Common myeloid progenitor, CD34-positive (primary cell): Measurements from ENCODE around the gene SMARCC1.

ENCODE experiments used
- CTCF ChIA-PET: fragments of 350-600 bp; sonication (Branson Sonifier 250); formaldehyde crosslinking; loops from one replicate; lab custom pipeline; 2021; ENCODE audit warnings: antibody characterized with exemption; lab: Charles Lee
- POLR2A ChIA-PET: fragments of 350-600 bp; sonication (Branson Sonifier 250); formaldehyde crosslinking; loops from one replicate; lab custom pipeline; 2021; ENCODE audit warnings: antibody characterized with exemption; lab: Charles Lee
- DNase-seq, 3 donors: peaks; one replicate each; pipeline versions ENCODE4 v3.0.0 to v3.0.0-alpha.2; 2013
- H3K27ac ChIP-seq, 2 experiments: 1 replicate in 1 of 2; 2 replicates in 1 of 2; pipeline ENCODE4 v1.7.0; 2013; ENCODE audit warnings: inconsistent platforms in 2 of 2, low read length in 2 of 2, mild to moderate bottlenecking in 2 of 2, low read depth in 1 of 2, moderate library complexity in 1 of 2; ENCODE audit not compliant: severe bottlenecking in 2 of 2, insufficient read depth in 1 of 2, poor library complexity in 1 of 2
- H3K27me3 ChIP-seq, 5 experiments: replicated peaks in 2 of 5; 1 replicate in 3 of 5; 2 replicates in 2 of 5; pipeline versions ENCODE4 v1.6.1 to v1.7.0; 2013; ENCODE audit warnings: low read length in 4 of 5, mild to moderate bottlenecking in 2 of 5, moderate library complexity in 2 of 5, inconsistent platforms in 1 of 5; ENCODE audit not compliant: insufficient read depth in 5 of 5, control insufficient read depth in 4 of 5
- H3K36me3 ChIP-seq, 4 experiments: 1 replicate in 2 of 4; 2 replicates in 2 of 4; pipeline versions ENCODE4 v1.6.1 to v1.7.0; 2013; ENCODE audit warnings: low read length in 3 of 4, control low read depth in 1 of 4, mild to moderate bottlenecking in 1 of 4; ENCODE audit not compliant: control insufficient read depth in 4 of 4, insufficient read depth in 4 of 4
- H3K4me1 ChIP-seq, 4 experiments: 1 replicate in 3 of 4; 2 replicates in 1 of 4; pipeline versions ENCODE4 v1.6.1 to v1.7.1; 2013; ENCODE audit warnings: low read length in 3 of 4, mild to moderate bottlenecking in 3 of 4, control low read depth in 1 of 4, inconsistent platforms in 1 of 4, moderate library complexity in 1 of 4; ENCODE audit not compliant: control insufficient read depth in 4 of 4, insufficient read depth in 4 of 4; ENCODE audit errors: control extremely low read depth in 1 of 4
- H3K4me3 ChIP-seq, 7 experiments: 1 replicate in 4 of 7; 2 replicates in 3 of 7; pipeline versions ENCODE4 v1.5.1 to v1.7.0; 2013; ENCODE audit warnings: mild to moderate bottlenecking in 7 of 7, low read length in 6 of 7, moderate library complexity in 6 of 7, inconsistent platforms in 2 of 7, low read depth in 2 of 7, control low read depth in 1 of 7; ENCODE audit not compliant: insufficient read depth in 4 of 7, control insufficient read depth in 1 of 7; ENCODE audit errors: extremely low read depth in 1 of 7
- H3K9me3 ChIP-seq, 5 experiments: 1 replicate in 4 of 5; 2 replicates in 1 of 5; pipeline versions ENCODE4 v1.6.1 to v1.7.1; 2013; ENCODE audit warnings: low read length in 4 of 5, mild to moderate bottlenecking in 2 of 5, inconsistent platforms in 1 of 5, low read depth in 1 of 5, moderate library complexity in 1 of 5; ENCODE audit not compliant: control insufficient read depth in 4 of 5, insufficient read depth in 2 of 5; ENCODE audit errors: control extremely low read depth in 1 of 5
- WGBS: methylation state at CpG from one replicate; pipeline ENCODE4 v1.1.5; 2013; ENCODE audit not compliant: insufficient coverage; 5-methylcytosine and 5-hydroxymethylcytosine counted together

SMARCC1 gene

DNA sequence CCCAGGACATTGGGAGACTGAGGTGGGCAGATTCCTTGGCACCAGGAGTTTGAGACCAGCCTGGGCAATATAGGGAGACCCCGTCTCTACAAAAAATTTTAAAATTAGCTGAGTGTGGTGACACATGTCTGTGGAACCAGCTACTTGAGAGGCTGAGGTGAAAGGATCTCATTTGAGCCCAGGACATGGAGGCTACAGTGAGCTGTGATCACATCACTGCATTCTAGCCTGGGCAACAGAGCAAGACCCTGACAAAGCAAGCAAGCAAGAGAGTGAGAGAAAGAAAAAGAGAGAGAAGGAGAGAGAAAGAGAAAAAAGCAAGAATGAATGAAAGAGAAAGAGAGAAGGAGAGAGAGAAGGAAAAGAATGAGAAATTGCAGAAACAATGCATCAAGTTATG, 150.9 kb downstream of the SMARCC1 start:
- no peak overlapping the region for H3K27ac ChIP-seq
- ChIA-PET POLR2A (no interaction called here), CTCF (interaction anchor here (0.6 kb wide), 1 partner anchor 56 kb away, joined by 3 read pairs; no protein-coding TSS in a partner anchor)
- H3K4me3 ChIP-seq = no peak overlapping the region
- no peaks in the 10 kb centered on the region for H3K27me3 ChIP-seq
- H3K4me1 ChIP-seq = no peaks in the 10 kb centered on the region
- H3K9me3 ChIP-seq = no peaks in the 10 kb centered on the region
- DNase-seq = no peak
- 83% methylated on average over 1 of the region's 1 CpG for WGBS
- peaks cover 29 to 92% (median 74%) of the 10 kb centered on the region in 4 experiments for H3K36me3 ChIP-seq

DNA sequence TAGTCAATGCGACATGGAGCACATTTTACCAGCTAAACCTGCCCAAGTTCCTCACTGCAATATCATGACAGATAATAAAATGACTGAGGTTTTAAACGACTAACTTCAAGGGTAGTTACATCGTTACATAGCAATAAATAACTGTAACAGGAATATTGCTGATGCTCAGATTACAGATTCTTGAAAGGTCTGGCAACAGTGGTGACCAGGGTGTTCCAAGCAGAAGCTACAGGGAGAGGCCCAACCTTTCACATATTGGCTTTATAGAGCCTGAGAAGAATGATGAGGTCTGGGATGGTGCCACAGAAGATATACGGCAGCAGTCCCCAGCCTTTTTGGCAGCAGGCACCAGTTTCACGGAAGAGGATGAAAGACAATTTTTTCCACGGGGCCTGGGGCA, 151.9 kb downstream of the SMARCC1 start:
- Histone ChIP-seq H3K4me1 (no peaks in the 10 kb centered on the region), H3K4me3 (no peak overlapping the region), H3K27ac (no peak overlapping the region), H3K9me3 (no peaks in the 10 kb centered on the region), H3K36me3 (peaks cover 25 to 89% (median 68%) of the 10 kb centered on the region in 4 experiments), H3K27me3 (no peaks in the 10 kb centered on the region)
- 94% methylated on average over 2 of the region's 6 CpGs for WGBS
- ChIA-PET CTCF (no interaction called here), POLR2A (no interaction called here)
- no peak for DNase-seq

DNA sequence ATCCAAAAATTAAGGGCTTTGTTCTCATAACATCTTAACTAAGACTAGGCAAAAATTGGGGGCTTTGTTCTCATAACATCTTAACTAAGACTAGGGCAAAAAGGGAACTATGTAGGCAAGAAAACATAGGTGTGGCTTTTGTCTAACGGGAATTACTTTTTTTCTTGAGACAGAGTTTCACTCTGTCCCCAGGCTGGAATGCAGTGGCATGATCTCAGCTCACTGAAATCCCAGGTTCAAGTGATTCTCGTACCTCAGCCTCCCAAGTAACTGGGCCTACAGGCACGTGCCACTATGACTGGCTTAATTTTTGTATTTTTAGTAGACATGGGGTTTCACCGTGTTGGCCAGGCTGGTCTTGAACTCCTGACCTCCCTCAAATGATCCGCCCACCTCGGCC, 153.3 kb downstream of the SMARCC1 start:
- no peak for DNase-seq
- Histone ChIP-seq H3K36me3 (peaks cover 24 to 90% (median 67%) of the 10 kb centered on the region in 4 experiments), H3K4me1 (no peaks in the 10 kb centered on the region), H3K9me3 (no peaks in the 10 kb centered on the region), H3K4me3 (no peak overlapping the region), H3K27ac (no peak overlapping the region), H3K27me3 (no peaks in the 10 kb centered on the region)
- CTCF ChIA-PET = interaction anchor here (1.3 kb wide), 1 partner anchor 12 kb away, joined by 3 read pairs; no protein-coding TSS in a partner anchor
- POLR2A ChIA-PET = no interaction called here
- WGBS = 90% methylated on average over 4 of the region's 6 CpGs

DNA sequence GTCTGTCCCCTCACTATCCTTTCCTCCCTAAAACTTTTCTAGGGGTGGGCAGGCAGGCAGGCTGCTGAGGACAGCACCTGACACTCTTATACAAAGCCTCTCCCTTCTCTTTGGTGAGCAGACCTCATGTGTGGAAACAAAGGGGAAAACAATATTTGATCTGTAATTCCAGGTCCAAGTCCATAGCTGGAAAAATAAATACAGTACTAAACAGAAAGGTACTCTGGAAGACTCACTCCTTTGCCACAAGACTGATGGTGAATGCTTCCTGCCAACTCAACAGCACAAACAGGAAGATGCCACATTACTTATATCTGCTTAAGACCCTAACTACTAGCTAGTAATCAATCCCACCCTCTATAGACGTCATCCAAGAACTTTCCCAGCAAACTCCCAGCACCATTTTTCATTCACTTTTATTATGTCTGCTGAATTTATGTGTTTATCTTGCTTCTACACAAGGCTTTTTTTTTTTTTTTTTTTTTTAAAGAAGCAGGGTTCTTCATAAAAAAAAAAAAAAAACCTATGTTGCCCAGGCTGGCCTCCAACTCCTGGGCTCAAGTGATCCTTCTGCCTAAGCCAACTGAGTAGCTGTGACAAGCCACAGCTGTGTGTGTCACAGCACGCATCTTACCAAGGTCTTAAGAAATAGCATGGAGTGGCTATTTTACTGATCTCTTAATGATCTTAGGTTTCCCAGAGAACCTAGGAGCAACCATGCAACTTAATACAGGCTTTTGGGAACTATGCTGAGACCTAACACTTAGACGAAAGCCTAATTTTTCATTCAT, 158.8 kb downstream of the SMARCC1 start:
- Histone ChIP-seq H3K4me3 (no peak overlapping the region), H3K36me3 (peaks cover 21 to 88% (median 58%) of the 10 kb centered on the region in 4 experiments), H3K27me3 (no peaks in the 10 kb centered on the region), H3K9me3 (no peaks in the 10 kb centered on the region), H3K27ac (no peak overlapping the region), H3K4me1 (no peaks in the 10 kb centered on the region)
- no peak for DNase-seq
- CTCF ChIA-PET = interaction anchor here (1.3 to 1.5 kb wide), 2 partner anchors 64 to 202 kb away, joined by 3 read pairs; no protein-coding TSS in a partner anchor
- WGBS = 100% methylated on average over 1 of the region's 3 CpGs
- POLR2A ChIA-PET = no interaction called here

DNA sequence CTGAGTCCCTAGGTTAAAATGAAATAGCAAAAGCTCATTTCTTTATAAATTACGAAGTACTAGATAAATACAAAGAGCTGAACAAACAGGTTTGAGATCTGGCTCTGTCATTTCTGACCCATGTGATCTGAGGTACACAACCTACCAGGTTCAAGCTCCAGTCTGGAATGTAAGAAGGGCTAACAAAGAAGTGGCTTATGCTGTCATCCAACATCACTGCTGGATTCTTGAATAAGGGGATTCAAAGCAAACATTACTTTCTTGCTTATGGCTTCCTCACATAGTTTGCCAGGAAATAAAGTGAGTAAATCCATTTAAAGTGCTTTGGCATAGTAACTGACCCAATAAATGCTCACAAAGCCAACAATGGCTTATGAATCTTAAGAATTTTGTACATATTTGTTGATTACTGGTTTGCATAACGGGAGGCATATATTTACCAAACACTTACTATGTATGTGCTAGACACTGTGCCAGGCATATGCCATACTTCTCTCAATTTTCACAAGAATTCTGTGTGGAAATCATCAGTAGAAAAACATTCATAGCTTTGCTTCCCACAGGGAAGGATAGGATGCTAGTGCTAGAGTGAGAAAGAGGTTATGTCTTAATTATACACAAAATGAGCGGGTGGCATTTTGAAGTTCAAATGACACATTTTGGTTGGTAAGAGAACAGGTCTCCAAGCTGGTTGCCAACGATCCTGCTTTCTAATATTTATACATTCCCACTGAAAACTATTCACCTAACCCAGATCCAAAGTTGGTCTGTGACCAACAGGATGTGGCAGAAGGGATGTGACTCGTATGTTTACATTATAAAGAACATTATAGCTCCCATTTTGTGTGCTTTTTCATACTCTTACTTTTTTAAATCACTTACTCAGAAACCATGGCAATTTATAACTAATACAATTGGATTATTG, 164.3 kb downstream of the SMARCC1 start:
- H3K36me3 ChIP-seq = peaks cover 14 to 83% (median 57%) of the 10 kb centered on the region in 4 experiments
- no peak overlapping the region for H3K27ac ChIP-seq
- no peak overlapping the region for H3K4me3 ChIP-seq
- CTCF ChIA-PET = interaction anchor here (0.9 to 1.4 kb wide), 6 partner anchors 8 to 207 kb away, joined by 3 to 4 read pairs (median 3); no protein-coding TSS in a partner anchor
- no peaks in the 10 kb centered on the region for H3K9me3 ChIP-seq
- DNase-seq = no peak
- no peaks in the 10 kb centered on the region for H3K4me1 ChIP-seq
- WGBS = 100% methylated on average over 1 of the region's 5 CpGs
- H3K27me3 ChIP-seq = no peaks in the 10 kb centered on the region
- POLR2A ChIA-PET = interaction anchor here (0.6 kb wide), 1 partner anchor 69 kb away, joined by 6 read pairs; no protein-coding TSS in a partner anchor

DNA sequence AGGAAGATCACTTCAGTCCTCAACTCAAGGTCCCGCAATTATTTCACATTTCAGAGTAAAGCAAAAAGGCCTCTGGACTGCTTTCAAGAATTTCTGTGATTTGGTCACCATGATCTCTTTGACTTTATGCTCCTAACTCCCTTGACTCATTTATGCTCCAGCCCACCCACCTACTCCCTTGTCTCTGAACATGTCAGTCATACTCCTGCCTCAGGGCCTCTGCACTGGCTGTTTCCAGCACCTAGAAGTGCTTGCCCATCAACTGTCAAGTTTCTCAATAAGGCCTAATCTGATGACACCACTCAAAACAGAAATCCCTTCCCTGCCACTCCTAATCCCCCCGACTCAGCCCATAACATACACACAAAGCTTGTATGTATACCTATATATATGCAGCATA, 166.9 kb downstream of the SMARCC1 start:
- peaks cover 21 to 82% (median 59%) of the 10 kb centered on the region in 4 experiments for H3K36me3 ChIP-seq
- CTCF ChIA-PET = no interaction called here
- POLR2A ChIA-PET = no interaction called here
- no peak overlapping the region for H3K4me3 ChIP-seq
- no peaks in the 10 kb centered on the region for H3K4me1 ChIP-seq
- H3K27me3 ChIP-seq = no peaks in the 10 kb centered on the region
- DNase-seq = no peak
- H3K27ac ChIP-seq = no peak overlapping the region
- no peaks in the 10 kb centered on the region for H3K9me3 ChIP-seq
- WGBS = 88% methylated on average over 1 of the region's 2 CpGs
